HL-60 (cell line): Measurements from ENCODE around the gene MLLT11.

Experiments
- POLR2AphosphoS5 ChIP-seq: IDR thresholded peaks from 2 replicates; pipeline ENCODE4 v1.6.1; 2012; ENCODE audit warnings: low read depth
- TF ChIP-seq, protein P1 (sequence below): IDR thresholded peaks from one replicate; pipeline ENCODE4 v1.5.1; 2011; ENCODE audit warnings: low read length, control low read depth, inconsistent platforms; ENCODE audit not compliant: insufficient read depth

DNA sequence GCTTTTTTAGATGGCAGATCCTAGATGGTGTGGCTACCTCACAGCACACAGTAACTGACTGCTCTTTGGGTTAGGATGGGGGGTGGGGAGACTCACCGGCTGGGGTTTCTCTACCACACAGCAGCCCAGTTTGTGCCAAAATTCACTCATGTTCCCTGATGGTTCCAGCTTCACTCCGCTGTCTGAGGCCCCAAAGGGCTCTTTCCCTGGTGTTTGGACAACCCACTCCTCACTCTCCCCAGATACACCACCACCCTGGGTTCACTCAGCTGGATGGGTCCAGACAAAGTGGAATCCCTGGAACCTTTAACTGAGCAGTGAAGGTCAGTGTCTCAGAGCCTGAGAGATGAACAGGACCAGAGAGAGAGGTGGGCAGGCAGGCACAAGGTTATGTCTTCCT lies 4.6 kb upstream of the MLLT11 start:
- TF ChIP-seq, protein P1, sequence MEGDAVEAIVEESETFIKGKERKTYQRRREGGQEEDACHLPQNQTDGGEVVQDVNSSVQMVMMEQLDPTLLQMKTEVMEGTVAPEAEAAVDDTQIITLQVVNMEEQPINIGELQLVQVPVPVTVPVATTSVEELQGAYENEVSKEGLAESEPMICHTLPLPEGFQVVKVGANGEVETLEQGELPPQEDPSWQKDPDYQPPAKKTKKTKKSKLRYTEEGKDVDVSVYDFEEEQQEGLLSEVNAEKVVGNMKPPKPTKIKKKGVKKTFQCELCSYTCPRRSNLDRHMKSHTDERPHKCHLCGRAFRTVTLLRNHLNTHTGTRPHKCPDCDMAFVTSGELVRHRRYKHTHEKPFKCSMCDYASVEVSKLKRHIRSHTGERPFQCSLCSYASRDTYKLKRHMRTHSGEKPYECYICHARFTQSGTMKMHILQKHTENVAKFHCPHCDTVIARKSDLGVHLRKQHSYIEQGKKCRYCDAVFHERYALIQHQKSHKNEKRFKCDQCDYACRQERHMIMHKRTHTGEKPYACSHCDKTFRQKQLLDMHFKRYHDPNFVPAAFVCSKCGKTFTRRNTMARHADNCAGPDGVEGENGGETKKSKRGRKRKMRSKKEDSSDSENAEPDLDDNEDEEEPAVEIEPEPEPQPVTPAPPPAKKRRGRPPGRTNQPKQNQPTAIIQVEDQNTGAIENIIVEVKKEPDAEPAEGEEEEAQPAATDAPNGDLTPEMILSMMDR, result no peak
- no peak for TF ChIP-seq POLR2AphosphoS5
